HepG2 (cell line): Measurements from ENCODE around the gene CDC6. TPM values are rescaled to one million over a fixed set of nuclear protein-coding genes. Genes with fewer than 3 reads are reported as not detected.

Experiments used
- AGO1 ChIP-seq: fragments of 200-400 bp; formaldehyde crosslinking; IDR thresholded peaks from 2 replicates; pipeline ENCODE4 v1.6.1; 2017; ENCODE audit warnings: mild to moderate bottlenecking, low read depth, low read length, moderate library complexity; ENCODE audit not compliant: poor library complexity, severe bottlenecking
- ATF2 ChIP-seq: sonication (generic); formaldehyde crosslinking; IDR thresholded peaks from 2 replicates; pipeline ENCODE4 v1.4.0; 2020; ENCODE audit warnings: missing genetic modification reagents
- MEF2D ChIP-seq: sonication (generic); formaldehyde crosslinking; IDR thresholded peaks from 2 replicates; pipeline ENCODE4 v1.5.1; 2020; ENCODE audit warnings: mild to moderate bottlenecking, missing genetic modification reagents
- STAT6 ChIP-seq: sonication (generic); formaldehyde crosslinking; IDR thresholded peaks from 2 replicates; pipeline ENCODE4 v1.4.0; 2020; ENCODE audit warnings: missing genetic modification reagents, mild to moderate bottlenecking, borderline replicate concordance
- ZNF280B ChIP-seq: sonication (generic); formaldehyde crosslinking; IDR thresholded peaks from 2 replicates; pipeline ENCODE4 v1.5.0; 2020; ENCODE audit warnings: missing genetic modification reagents, mild to moderate bottlenecking, borderline replicate concordance
- ZNF281 ChIP-seq: sonication (generic); formaldehyde crosslinking; IDR thresholded peaks from 2 replicates; pipeline ENCODE4 v1.4.0; 2020; ENCODE audit warnings: missing genetic modification reagents, borderline replicate concordance
- ZNF318 ChIP-seq: sonication (generic); formaldehyde crosslinking; IDR thresholded peaks from 2 replicates; pipeline ENCODE4 v1.4.0; 2020; ENCODE audit warnings: mild to moderate bottlenecking, missing genetic modification reagents
- ZNF790 ChIP-seq: sonication (generic); formaldehyde crosslinking; IDR thresholded peaks from 2 replicates; pipeline ENCODE4 v1.8.0; 2022; ENCODE audit warnings: missing genetic modification reagents, mild to moderate bottlenecking, borderline replicate concordance
- polyA plus RNA-seq, 8 experiments: library from polyadenylated mRNA; depleted of rRNA in 3 of 8; stranded (reverse) in 7 of 8; unstranded in 1 of 8; fragments of >200 nt; fragmentation: Illumina TruSeq in 4 of 8; extraction: Trizol in 4 of 8; gene quantifications; 2 replicates each; pipeline versions ENCODE4 v1.2.1 to v1.2.3, GENCODE V29; 2011 to 2016; ENCODE audit warnings: low read depth in 4 of 8, missing spikeins in 1 of 8, mixed read lengths in 1 of 8; ENCODE audit not compliant: insufficient read depth in 1 of 8
- total RNA-seq, 5 experiments: library from RNA; depleted of rRNA; stranded (reverse); fragments of >200 nt; fragmentation: Illumina TruSeq; extraction: Trizol; gene quantifications; 2 replicates each; pipeline ENCODE4 v1.2.3, GENCODE V29; 2016; ENCODE audit warnings: low read depth in 1 of 5

Gene CDC6
- total and polyA plus RNA-seq, 2 of the 13 experiments (the other 11 are each of a cell fraction or from before 2014, with no cell fraction given): 17.4 to 114 TPM

GRCh38 chr17:40309031-40309948, 21.6 kb downstream of the CDC6 start, which contains the start of gene RARA (continued):
- TF ChIP-seq ATF2 (CRISPR knock-in tag) (0 out of 2 replicates have a peak, but pooled peaks have one; percentile 49), STAT6 (CRISPR knock-in tag) (no peak), ZNF318 (CRISPR knock-in tag) (0 out of 2 replicates have a peak, but pooled peaks have one; percentile 23), MEF2D (CRISPR knock-in tag) (peak; percentile 54; the same call in 1 of the 2 replicates), ZNF790 (CRISPR knock-in tag) (0 out of 2 replicates have a peak, but pooled peaks have one; percentile 4), ZNF280B (CRISPR knock-in tag) (peak; percentile 73; the same call in 1 of the 2 replicates), AGO1 (peak; percentile 41), ZNF281 (CRISPR knock-in tag) (peak; percentile 89)
